GM12801 (cell line): ENCODE results near the gene RTKN2.

Source experiments
- CTCF ChIP-seq: IDR thresholded peaks from one replicate; pipeline ENCODE4 v1.5.1; 2011; ENCODE audit warnings: control low read depth; ENCODE audit not compliant: insufficient read length; ENCODE audit errors: extremely low read depth

RTKN2 gene

GRCh38 chr10:62182171-62182570 lies 86.5 kb downstream of the RTKN2 start:
- TF ChIP-seq CTCF: no peak

- no peak for TF ChIP-seq CTCF
These were observed 88.0 kb downstream of the RTKN2 start for GRCh38 chr10:62180677-62181076.

- no peak for TF ChIP-seq CTCF
These were observed 90.1 kb downstream of the RTKN2 start for GRCh38 chr10:62178568-62178967.

GRCh38 chr10:62177111-62177510 lies 91.5 kb downstream of the RTKN2 start:
- TF ChIP-seq CTCF: no peak

- TF ChIP-seq CTCF: no peak
These were observed 93.4 kb downstream of the RTKN2 start for GRCh38 chr10:62175251-62175650.

GRCh38 chr10:62172465-62172864 lies 96.2 kb downstream of the RTKN2 start:
- TF ChIP-seq CTCF: no peak

- TF ChIP-seq CTCF: no peak
These were observed 96.9 kb downstream of the RTKN2 start for GRCh38 chr10:62171791-62172190.

GRCh38 chr10:62170732-62171131 lies 97.9 kb downstream of the RTKN2 start:
- TF ChIP-seq CTCF: no peak
